H1 (cell line): ENCODE measurements around the gene RPL3. TPM values are rescaled to one million over a fixed set of nuclear protein-coding genes. Genes with fewer than 3 reads are reported as not detected.

Experiments
- CHD7 ChIP-seq: fragments of 300-600 bp; sonication (generic); IDR thresholded peaks from 2 replicates; pipeline ENCODE4 v1.7.1; 2012; ENCODE audit warnings: low read length, moderate library complexity, mild to moderate bottlenecking, inconsistent platforms; ENCODE audit not compliant: insufficient replicate concordance
- CTCF ChIP-seq, 3 experiments: IDR thresholded peaks; 1 replicate in 2 of 3; 2 replicates in 1 of 3; pipeline versions ENCODE4 v1.5.1 to v1.6.1; 2011; ENCODE audit warnings: low read length in 3 of 3, mild to moderate bottlenecking in 3 of 3, inconsistent platforms in 2 of 3, low read depth in 1 of 3, moderate library complexity in 1 of 3; ENCODE audit not compliant: insufficient read depth in 1 of 3; ENCODE audit errors: control extremely low read depth in 1 of 3
- EZH2 ChIP-seq: fragments of 200-600 bp; sonication (generic); IDR thresholded peaks from 2 replicates; pipeline ENCODE4 v1.7.1; 2012; ENCODE audit warnings: low read depth, mild to moderate bottlenecking, moderate library complexity, low read length, inconsistent platforms; ENCODE audit not compliant: severe bottlenecking
- HDAC2 ChIP-seq, 2 experiments: fragments of 300-600 bp in 1 of 2; sonication (generic) in 1 of 2; IDR thresholded peaks; 2 replicates each; pipeline ENCODE4 v1.6.1; 2011 to 2012; ENCODE audit warnings: low read depth in 2 of 2, low read length in 2 of 2, mild to moderate bottlenecking in 2 of 2, moderate library complexity in 2 of 2, borderline replicate concordance in 1 of 2, inconsistent platforms in 1 of 2
- POLR2A ChIP-seq, 2 experiments: IDR thresholded peaks; 1 replicate in 1 of 2; 2 replicates in 1 of 2; pipeline ENCODE4 v1.6.1; 2011; ENCODE audit warnings: low read depth in 2 of 2, low read length in 2 of 2, mild to moderate bottlenecking in 2 of 2; ENCODE audit errors: control extremely low read depth in 1 of 2
- POLR2AphosphoS5 ChIP-seq: IDR thresholded peaks from 2 replicates; pipeline ENCODE4 v1.6.1; 2011; ENCODE audit warnings: low read depth, low read length
- RXRA ChIP-seq: IDR thresholded peaks from 2 replicates; pipeline ENCODE4 v1.6.1; 2011; ENCODE audit warnings: low read depth, mild to moderate bottlenecking, low read length, moderate library complexity; ENCODE audit not compliant: insufficient read depth
- polyA plus RNA-seq, 7 experiments: library from polyadenylated mRNA; depleted of rRNA in 3 of 7; stranded (reverse) in 5 of 7; unstranded in 2 of 7; fragments of >200 nt in 5 of 7; fragments of 200-250 nt in 2 of 7; gene quantifications; 1 replicate in 5 of 7; 2 replicates in 1 of 7; 4 replicates in 1 of 7; pipeline versions ENCODE4 v1.2.1 to v1.2.3, GENCODE V29; 2011 to 2013; ENCODE audit warnings: missing spikeins in 2 of 7, mixed read lengths in 2 of 7
- total RNA-seq: library from RNA; stranded (reverse); fragmentation: NEBNext Ultra II Directional; extraction: Animal tissue kit (Norgen Biotek cat#: 25700); gene quantifications from 2 replicates; pipeline ENCODE4 v1.2.1, GENCODE V29; 2021

The RPL3 gene
- total and polyA plus RNA-seq, 2 of the 8 experiments (the other 6 are each of a cell fraction or from before 2014, with no cell fraction given): 2,865 to 5,466 TPM

- no peak for TF ChIP-seq CHD7
- TF ChIP-seq POLR2A (IDR thresholded peaks at IDR 0.05; ENCODE audit: control extremely low read depth in 1 of 2, low read depth in 2 of 2, low read length in 2 of 2): peak; percentile 35 to 65
- no peak for TF ChIP-seq EZH2
- no peak for TF ChIP-seq HDAC2 (IDR thresholded peaks at IDR 0.05; ENCODE audit: borderline replicate concordance in 1 of 2, low read depth in 2 of 2, low read length in 2 of 2)
- TF ChIP-seq CTCF (IDR thresholded peaks at IDR 0.05; ENCODE audit: control extremely low read depth in 1 of 3, insufficient read depth in 1 of 3, low read depth in 1 of 3, low read length in 3 of 3): peak in 2 of 3 experiments; percentile 12 to 23; a peak in 1 of 4 replicates
- no peak for TF ChIP-seq RXRA
- peak; percentile 82; the same call in 1 of the 2 replicates for TF ChIP-seq POLR2AphosphoS5
Observed at GRCh38 chr22:39314251-39314971, 5.0 kb downstream of the RPL3 start (continued).
